GM13976 (cell line): ENCODE data around the gene JAK3.

Source experiments
- DNase-seq: peaks from one replicate; pipeline ENCODE4 v3.0.0; 2012; ENCODE audit warnings: low spot score
- in situ Hi-C: fragments of 300-500 bp; cut with MboI; formaldehyde crosslinking; loops from one replicate; pipeline ENCODE4 v1.12.0; 2022; ENCODE audit warnings: low sequenced_read_pairs, mixed read lengths, inconsistent platforms; ENCODE audit not compliant: unreplicated experiment
- TF ChIP-seq, protein P1 (sequence below): IDR thresholded peaks from 2 replicates; pipeline ENCODE4 v1.5.1; 2012; ENCODE audit warnings: borderline replicate concordance, mild to moderate bottlenecking; ENCODE audit not compliant: insufficient read depth; ENCODE audit errors: extremely low read depth, missing control alignments, control extremely low read depth

Gene JAK3

DNA sequence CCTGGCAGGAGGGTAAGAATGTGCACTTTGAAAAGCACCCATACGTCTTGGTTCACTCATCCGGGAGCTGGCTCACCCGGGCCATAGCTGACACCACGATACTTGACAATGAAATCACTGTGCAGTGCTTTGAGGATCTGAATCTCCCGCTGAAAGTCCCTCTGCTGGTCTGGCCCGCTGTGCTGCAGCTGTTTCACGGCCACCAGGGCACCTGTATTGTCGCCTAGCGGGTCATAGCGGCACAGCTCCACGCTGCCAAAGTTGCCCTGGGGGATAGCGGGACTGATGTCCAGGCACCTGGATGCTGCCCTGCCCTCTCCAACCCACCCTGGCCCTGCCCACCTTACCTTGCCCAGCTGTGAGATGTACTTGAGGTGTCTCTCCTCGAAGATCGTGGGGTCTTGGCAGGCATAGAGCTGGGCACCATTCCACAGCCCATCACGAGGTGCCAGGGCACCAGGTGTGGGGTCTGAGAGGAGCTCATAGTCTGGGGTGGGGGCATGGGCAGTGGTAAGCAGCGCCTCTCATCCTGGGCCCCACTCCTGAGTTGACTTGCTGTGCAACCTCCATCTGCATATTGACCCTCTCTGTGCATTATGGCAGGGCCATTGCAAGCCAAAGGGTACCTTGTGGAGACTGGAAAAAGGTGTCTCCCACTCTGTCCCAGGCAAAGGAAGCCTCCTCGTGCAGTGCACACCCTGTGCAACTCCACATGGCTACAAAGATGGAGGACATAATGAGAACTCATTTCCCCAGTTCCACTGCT, 15.2 kb downstream of the JAK3 start:
- TF ChIP-seq, protein P1, sequence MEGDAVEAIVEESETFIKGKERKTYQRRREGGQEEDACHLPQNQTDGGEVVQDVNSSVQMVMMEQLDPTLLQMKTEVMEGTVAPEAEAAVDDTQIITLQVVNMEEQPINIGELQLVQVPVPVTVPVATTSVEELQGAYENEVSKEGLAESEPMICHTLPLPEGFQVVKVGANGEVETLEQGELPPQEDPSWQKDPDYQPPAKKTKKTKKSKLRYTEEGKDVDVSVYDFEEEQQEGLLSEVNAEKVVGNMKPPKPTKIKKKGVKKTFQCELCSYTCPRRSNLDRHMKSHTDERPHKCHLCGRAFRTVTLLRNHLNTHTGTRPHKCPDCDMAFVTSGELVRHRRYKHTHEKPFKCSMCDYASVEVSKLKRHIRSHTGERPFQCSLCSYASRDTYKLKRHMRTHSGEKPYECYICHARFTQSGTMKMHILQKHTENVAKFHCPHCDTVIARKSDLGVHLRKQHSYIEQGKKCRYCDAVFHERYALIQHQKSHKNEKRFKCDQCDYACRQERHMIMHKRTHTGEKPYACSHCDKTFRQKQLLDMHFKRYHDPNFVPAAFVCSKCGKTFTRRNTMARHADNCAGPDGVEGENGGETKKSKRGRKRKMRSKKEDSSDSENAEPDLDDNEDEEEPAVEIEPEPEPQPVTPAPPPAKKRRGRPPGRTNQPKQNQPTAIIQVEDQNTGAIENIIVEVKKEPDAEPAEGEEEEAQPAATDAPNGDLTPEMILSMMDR: no peak
- DNase-seq: no peak
- in situ Hi-C loops: no loop called here

- TF ChIP-seq, protein P1: no peak
- DNase-seq: no peak
- in situ Hi-C loops: no loop called here
Observed at GRCh38 chr19:17831419-17831888, 16.3 kb downstream of the JAK3 start.

GRCh38 chr19:17830567-17831418, 17.0 kb downstream of the JAK3 start:
- DNase-seq: peak; percentile 79
- TF ChIP-seq, protein P1: no peak
- in situ Hi-C loops: no loop called here

- no peak for DNase-seq
- TF ChIP-seq, protein P1: no peak
- in situ Hi-C loops: no loop called here
Observed at GRCh38 chr19:17829855-17830566, 17.8 kb downstream of the JAK3 start.

GRCh38 chr19:17826508-17827056, 21.2 kb downstream of the JAK3 start:
- TF ChIP-seq, protein P1: no peak
- in situ Hi-C loops: no loop called here
- no peak for DNase-seq

DNA sequence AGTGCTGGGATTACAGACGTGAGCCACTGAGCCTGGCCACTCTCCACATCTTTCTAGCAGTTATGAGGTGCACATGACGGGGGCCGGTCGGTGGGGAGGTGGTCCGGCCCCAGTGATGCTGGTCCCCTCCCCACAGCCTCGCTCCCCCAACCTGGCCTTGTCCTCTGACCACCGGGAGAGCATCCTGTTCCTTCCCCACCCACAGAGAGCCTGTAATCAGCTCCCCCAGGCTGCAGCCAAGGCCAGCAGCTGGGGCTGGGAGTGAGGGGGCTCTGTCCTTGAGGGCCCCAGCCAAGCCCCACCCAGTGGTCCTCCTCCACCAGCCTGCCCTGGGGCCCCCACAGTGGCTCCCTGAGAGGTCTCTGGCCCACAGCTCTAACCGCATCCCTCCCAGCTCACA, 23.4 kb downstream of the JAK3 start:
- in situ Hi-C loops: no loop called here
- no peak for DNase-seq
- TF ChIP-seq, protein P1: no peak
